Caco-2 (cell line): ENCODE measurements around the gene ZNF766. TPM values are rescaled to one million over a fixed set of nuclear protein-coding genes. Genes with fewer than 3 reads are reported as not detected.

Experiments
- BruUV-seq: library from RNA; stranded (reverse); fragments of 400-500 nt; replicated peaks from 2 replicates; lab custom pipeline; 2021; lab: Mats Ljungman, UMichigan
- CTCF ChIA-PET: fragments of 300-600 bp; sonication (Branson Sonifier 250); formaldehyde crosslinking; loops from one replicate; lab custom pipeline; 2022; ENCODE audit warnings: antibody characterized with exemption; lab: Charles Lee
- POLR2A ChIA-PET: fragments of 300-600 bp; sonication (Branson Sonifier 250); formaldehyde crosslinking; loops from one replicate; lab custom pipeline; 2022; ENCODE audit warnings: antibody characterized with exemption; lab: Charles Lee
- DNase-seq, 2 experiments: peaks; one replicate each; pipeline versions ENCODE4 v3.0.0 to v3.0.0-alpha.2; 2020 to 2022
- H3K27me3 ChIP-seq: replicated peaks from 2 replicates; pipeline ENCODE4 v1.6.0; 2011; ENCODE audit warnings: low read length; ENCODE audit not compliant: control insufficient read depth, insufficient read depth
- H3K36me3 ChIP-seq: 2 replicates; pipeline ENCODE4 v1.5.1; 2011; ENCODE audit warnings: low read length; ENCODE audit not compliant: control insufficient read depth, insufficient read depth
- H3K4me1 ChIP-seq: fragments of 250-450 bp; sonication (Bioruptor Pico); 2 replicates; pipeline ENCODE4 v1.5.1; 2020; ENCODE audit warnings: mild to moderate bottlenecking
- H3K4me3 ChIP-seq: 2 replicates; pipeline ENCODE4 v1.5.1; 2011; ENCODE audit warnings: low read depth, mild to moderate bottlenecking, control low read depth, low read length
- H3K9me3 ChIP-seq: fragments of 250-450 bp; sonication (Bioruptor Pico); 2 replicates; pipeline ENCODE4 v1.5.1; 2020; ENCODE audit warnings: mild to moderate bottlenecking, moderate library complexity
- H3K27ac Mint-ChIP-seq: one replicate; pipeline ENCODE4 v1.8.0; 2022; ENCODE audit warnings: mixed read lengths; ENCODE audit not compliant: unreplicated experiment
- H3K27me3 Mint-ChIP-seq: one replicate; pipeline ENCODE4 v1.8.0; 2022; ENCODE audit warnings: mixed read lengths; ENCODE audit not compliant: insufficient read depth, unreplicated experiment
- H3K36me3 Mint-ChIP-seq: one replicate; pipeline ENCODE4 v1.8.0; 2022; ENCODE audit warnings: mild to moderate bottlenecking, mixed read lengths; ENCODE audit not compliant: insufficient read depth, unreplicated experiment
- H3K4me1 Mint-ChIP-seq: one replicate; pipeline ENCODE4 v1.8.0; 2022; ENCODE audit warnings: low read depth, mixed read lengths; ENCODE audit not compliant: unreplicated experiment
- H3K4me3 Mint-ChIP-seq: one replicate; pipeline ENCODE4 v1.8.0; 2022; ENCODE audit warnings: mild to moderate bottlenecking, moderate library complexity, mixed read lengths; ENCODE audit not compliant: unreplicated experiment
- H3K9me3 Mint-ChIP-seq: one replicate; pipeline ENCODE4 v1.8.0; 2022; ENCODE audit warnings: mixed read lengths; ENCODE audit not compliant: unreplicated experiment
- CTCF ChIP-seq, 2 experiments: fragments of 200-600 bp in 1 of 2; IDR thresholded peaks; 1 replicate in 1 of 2; 2 replicates in 1 of 2; pipeline versions ENCODE4 v1.5.1 to v1.8.0; 2011 to 2022; ENCODE audit warnings: antibody characterized with exemption in 1 of 2, control low read depth in 1 of 2, inconsistent platforms in 1 of 2, low read depth in 1 of 2, low read length in 1 of 2, mild to moderate bottlenecking in 1 of 2, moderate library complexity in 1 of 2; ENCODE audit not compliant: insufficient read depth in 1 of 2, severe bottlenecking in 1 of 2, unreplicated experiment in 1 of 2
- intact Hi-C: fragments of 100-400 bp; cut with micrococcal nuclease; formaldehyde crosslinking; loops from one replicate; pipeline ENCODE4 v1.10.0; 2022; ENCODE audit not compliant: unreplicated experiment
- total RNA-seq: library from RNA; stranded (reverse); gene quantifications from 2 replicates; pipeline ENCODE4 v1.2.3, GENCODE V29; 2022

Gene ZNF766
- total RNA-seq, 1 experiment from 2014 or later, result 12.1 TPM

- H3K36me3 Mint-ChIP-seq, result peaks cover 82% of the 10 kb centered on the region
- Histone ChIP-seq H3K9me3 (peaks cover 43% of the 10 kb centered on the region), H3K4me3 (no peak overlapping the region), H3K36me3 (peaks cover 9% of the 10 kb centered on the region), H3K27me3 (no peaks in the 10 kb centered on the region), H3K4me1 (no peaks in the 10 kb centered on the region)
- ChIA-PET CTCF (no interaction called here), POLR2A (no interaction called here)
- no TSS peak for BruUV-seq
- H3K27me3 Mint-ChIP-seq, result no peaks in the 10 kb centered on the region
- DNase-seq, result peak in 1 of 2 experiments; percentile 55
- intact Hi-C loops, result no loop called here
- no peak overlapping the region for H3K27ac Mint-ChIP-seq
- TF ChIP-seq CTCF (IDR thresholded peaks at IDR 0.05; ENCODE audit: insufficient read depth in 1 of 2, low read depth in 1 of 2, low read length in 1 of 2, severe bottlenecking in 1 of 2, unreplicated experiment in 1 of 2), result no peak
- peaks cover 30% of the 10 kb centered on the region for H3K9me3 Mint-ChIP-seq
- H3K4me3 Mint-ChIP-seq, result no peak overlapping the region
- no peaks in the 10 kb centered on the region for H3K4me1 Mint-ChIP-seq
These were observed 37.9 kb downstream of the ZNF766 start for GRCh38 chr19:52307275-52307674.

- no peaks in the 10 kb centered on the region for H3K27me3 Mint-ChIP-seq
- no peak overlapping the region for H3K4me3 Mint-ChIP-seq
- H3K36me3 ChIP-seq, result peaks cover 8% of the 10 kb centered on the region; the same call in 1 of the 2 replicates
- no peaks in the 10 kb centered on the region for H3K27me3 ChIP-seq
- no peak for TF ChIP-seq CTCF (IDR thresholded peaks at IDR 0.05; ENCODE audit: insufficient read depth in 1 of 2, low read depth in 1 of 2, low read length in 1 of 2, severe bottlenecking in 1 of 2, unreplicated experiment in 1 of 2)
- H3K36me3 Mint-ChIP-seq, result peaks cover 76% of the 10 kb centered on the region
- no peaks in the 10 kb centered on the region for H3K4me1 ChIP-seq
- ChIA-PET POLR2A (no interaction called here), CTCF (no interaction called here)
- H3K27ac Mint-ChIP-seq, result no peak overlapping the region
- intact Hi-C loops, result no loop called here
- no peak for DNase-seq
- peaks cover 74% of the 10 kb centered on the region for H3K9me3 ChIP-seq
- H3K4me3 ChIP-seq, result no peak overlapping the region
- BruUV-seq, result no TSS peak
- H3K9me3 Mint-ChIP-seq, result peaks cover 83% of the 10 kb centered on the region
- H3K4me1 Mint-ChIP-seq, result no peaks in the 10 kb centered on the region
These were observed 53.0 kb downstream of the ZNF766 start for GRCh38 chr19:52322429-52322828.

GRCh38 chr19:52331757-52332156 lies 62.4 kb downstream of the ZNF766 start:
- no peak overlapping the region for H3K4me3 Mint-ChIP-seq
- H3K4me1 ChIP-seq, result no peaks in the 10 kb centered on the region
- H3K4me3 ChIP-seq, result no peak overlapping the region
- H3K27ac Mint-ChIP-seq, result no peak overlapping the region
- peaks cover 9% of the 10 kb centered on the region for H3K36me3 Mint-ChIP-seq
- TF ChIP-seq CTCF (IDR thresholded peaks at IDR 0.05; ENCODE audit: insufficient read depth in 1 of 2, low read depth in 1 of 2, low read length in 1 of 2, severe bottlenecking in 1 of 2, unreplicated experiment in 1 of 2), result no peak
- no peaks in the 10 kb centered on the region for H3K4me1 Mint-ChIP-seq
- no peaks in the 10 kb centered on the region for H3K27me3 ChIP-seq
- POLR2A ChIA-PET, result no interaction called here
- H3K36me3 ChIP-seq, result no peaks in the 10 kb centered on the region
- no TSS peak for BruUV-seq
- no peaks in the 10 kb centered on the region for H3K27me3 Mint-ChIP-seq
- peaks cover 41% of the 10 kb centered on the region for H3K9me3 Mint-ChIP-seq
- CTCF ChIA-PET, result no interaction called here
- H3K9me3 ChIP-seq, result peaks cover 41% of the 10 kb centered on the region
- intact Hi-C loops, result no loop called here
- peak in 1 of 2 experiments; percentile 13 for DNase-seq
